Mesenchymal stem cell (in vitro differentiated cells and primary cell): ENCODE data around the gene RAB20.

Source experiments
- DNase-seq: peaks from one replicate; pipeline ENCODE4 v3.0.0-alpha.2; 2013
- H2AFZ ChIP-seq: one replicate; pipeline ENCODE4 v1.6.1; 2013; ENCODE audit warnings: low read depth, mild to moderate bottlenecking, control low read depth, inconsistent platforms, low read length, moderate library complexity
- H2AK5ac ChIP-seq: 2 replicates; pipeline ENCODE4 v1.6.1; 2013; ENCODE audit warnings: low read length, moderate library complexity, mild to moderate bottlenecking, inconsistent platforms; ENCODE audit not compliant: severe bottlenecking
- H2BK120ac ChIP-seq: one replicate; pipeline ENCODE4 v1.6.1; 2013; ENCODE audit warnings: low read depth, mild to moderate bottlenecking, inconsistent platforms, low read length, moderate library complexity
- H2BK12ac ChIP-seq, 2 experiments: one replicate each; pipeline ENCODE4 v1.6.1; 2013; ENCODE audit warnings: inconsistent platforms in 2 of 2, low read length in 2 of 2, mild to moderate bottlenecking in 2 of 2, moderate library complexity in 2 of 2, control low read depth in 1 of 2
- H2BK15ac ChIP-seq: one replicate; pipeline ENCODE4 v1.6.1; 2013; ENCODE audit warnings: mild to moderate bottlenecking, low read depth, inconsistent platforms; ENCODE audit not compliant: poor library complexity, severe bottlenecking
- H2BK5ac ChIP-seq: 2 replicates; pipeline ENCODE4 v1.6.1; 2013; ENCODE audit warnings: low read depth, mild to moderate bottlenecking, low read length, control low read depth, inconsistent platforms; ENCODE audit not compliant: poor library complexity, severe bottlenecking
- H3K14ac ChIP-seq, 2 experiments: one replicate each; pipeline ENCODE4 v1.6.1; 2013; ENCODE audit warnings: inconsistent platforms in 2 of 2, low read length in 2 of 2, control low read depth in 1 of 2, mild to moderate bottlenecking in 1 of 2, moderate library complexity in 1 of 2
- H3K18ac ChIP-seq, 2 experiments: one replicate each; pipeline ENCODE4 v1.6.1; 2013; ENCODE audit warnings: inconsistent platforms in 2 of 2, low read length in 2 of 2, control low read depth in 1 of 2, low read depth in 1 of 2, mild to moderate bottlenecking in 1 of 2
- H3K23ac ChIP-seq, 2 experiments: one replicate each; pipeline ENCODE4 v1.6.1; 2013; ENCODE audit warnings: inconsistent platforms in 2 of 2, low read length in 2 of 2, mild to moderate bottlenecking in 2 of 2, moderate library complexity in 2 of 2, control low read depth in 1 of 2
- H3K27ac ChIP-seq: 2 replicates; pipeline ENCODE4 v1.5.1; 2013; ENCODE audit warnings: mild to moderate bottlenecking, moderate library complexity, low read length, control low read depth, inconsistent platforms; ENCODE audit not compliant: poor library complexity, severe bottlenecking
- H3K27me3 ChIP-seq, 2 experiments: 2 replicates each; pipeline versions ENCODE4 v1.6.1 to v1.7.0; 2013; ENCODE audit warnings: low read length in 2 of 2, mild to moderate bottlenecking in 2 of 2, moderate library complexity in 2 of 2, control low read depth in 1 of 2, inconsistent platforms in 1 of 2; ENCODE audit not compliant: control insufficient read depth in 1 of 2, insufficient read depth in 1 of 2
- H3K36me3 ChIP-seq, 2 experiments: 2 replicates each; pipeline versions ENCODE4 v1.6.1 to v1.7.0; 2013; ENCODE audit warnings: low read length in 2 of 2, control low read depth in 1 of 2, inconsistent platforms in 1 of 2, low read depth in 1 of 2, mild to moderate bottlenecking in 1 of 2; ENCODE audit not compliant: insufficient read depth in 2 of 2, control insufficient read depth in 1 of 2
- H3K4ac ChIP-seq, 2 experiments: one replicate each; pipeline ENCODE4 v1.6.1; 2013; ENCODE audit warnings: inconsistent platforms in 2 of 2, low read length in 2 of 2, mild to moderate bottlenecking in 2 of 2, moderate library complexity in 2 of 2, control low read depth in 1 of 2, low read depth in 1 of 2
- H3K4me1 ChIP-seq: 2 replicates; pipeline ENCODE4 v1.6.1; 2013; ENCODE audit warnings: low read depth, low read length, control low read depth; ENCODE audit not compliant: control insufficient read depth, insufficient read depth
- H3K4me2 ChIP-seq: 2 replicates; pipeline ENCODE4 v1.6.1; 2013; ENCODE audit warnings: low read length, mild to moderate bottlenecking, inconsistent platforms; ENCODE audit not compliant: poor library complexity, severe bottlenecking
- H3K4me3 ChIP-seq, 2 experiments: 2 replicates each; pipeline versions ENCODE4 v1.5.1 to v1.7.0; 2013; ENCODE audit warnings: low read length in 2 of 2, mild to moderate bottlenecking in 2 of 2, control low read depth in 1 of 2, low read depth in 1 of 2; ENCODE audit not compliant: insufficient read depth in 1 of 2
- H3K79me1 ChIP-seq: replicated peaks from 2 replicates; pipeline ENCODE4 v1.6.1; 2013; ENCODE audit warnings: mild to moderate bottlenecking, control low read depth, low read length, inconsistent platforms; ENCODE audit not compliant: poor library complexity, severe bottlenecking
- H3K9ac ChIP-seq: 2 replicates; pipeline ENCODE4 v1.7.0; 2013; ENCODE audit warnings: mild to moderate bottlenecking, low read length, moderate library complexity
- H3K9me3 ChIP-seq: 2 replicates; pipeline ENCODE4 v1.7.0; 2013; ENCODE audit warnings: mild to moderate bottlenecking, low read length; ENCODE audit not compliant: control insufficient read depth
- H4K8ac ChIP-seq: one replicate; pipeline ENCODE4 v1.6.1; 2013; ENCODE audit warnings: inconsistent platforms, mild to moderate bottlenecking, low read length, moderate library complexity
- H4K91ac ChIP-seq: one replicate; pipeline ENCODE4 v1.6.1; 2013; ENCODE audit warnings: mild to moderate bottlenecking, low read length, inconsistent platforms
- WGBS: methylation state at CpG from one replicate; pipeline ENCODE4 v1.1.7; 2013; ENCODE audit warnings: mixed read lengths; 5-methylcytosine and 5-hydroxymethylcytosine counted together

Gene RAB20

DNA sequence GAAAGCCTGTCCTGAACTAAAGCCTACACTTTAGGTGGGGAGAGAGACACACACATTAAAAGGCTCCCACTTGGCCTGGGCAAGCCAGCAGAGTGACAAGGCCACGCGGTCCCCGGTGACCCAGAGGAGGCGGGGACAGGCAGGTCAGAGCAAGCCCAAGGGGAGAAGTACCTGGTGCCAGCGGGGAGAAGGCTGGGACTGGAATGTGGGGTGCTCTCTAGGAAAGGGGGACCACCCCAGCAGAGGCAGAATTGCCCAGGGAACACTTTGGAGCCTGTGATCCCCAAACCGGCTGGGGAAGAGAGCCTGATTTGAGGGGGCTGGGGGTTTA is 82.3 kb downstream of the RAB20 start:
- H4K91ac ChIP-seq: peak overlapping the region; percentile 34
- H3K9ac ChIP-seq: no peak overlapping the region
- no peak overlapping the region for H2BK5ac ChIP-seq
- H2BK15ac ChIP-seq: no peak overlapping the region
- H4K8ac ChIP-seq: peak overlapping the region; percentile 35
- H3K9me3 ChIP-seq: no peaks in the 10 kb centered on the region
- peaks cover 54 to 84% of the 10 kb centered on the region in 2 experiments for H3K36me3 ChIP-seq
- no peak overlapping the region for H3K27ac ChIP-seq
- no peak overlapping the region for H3K4ac ChIP-seq
- no peak overlapping the region for H3K4me2 ChIP-seq
- no peak overlapping the region for H2AFZ ChIP-seq
- H2AK5ac ChIP-seq: no peak overlapping the region
- no peak overlapping the region for H3K23ac ChIP-seq
- DNase-seq: no peak
- peak overlapping the region in 1 of 2 experiments; percentile 1 for H3K18ac ChIP-seq
- H2BK12ac ChIP-seq: no peak overlapping the region
- WGBS: 97% methylated on average over 6 of the region's 6 CpGs
- H3K14ac ChIP-seq: no peak overlapping the region
- H2BK120ac ChIP-seq: no peak overlapping the region
- peaks cover 8% of the 10 kb centered on the region for H3K79me1 ChIP-seq
- H3K27me3 ChIP-seq: no peaks in the 10 kb centered on the region
- peaks cover 9% of the 10 kb centered on the region for H3K4me1 ChIP-seq
- no peak overlapping the region for H3K4me3 ChIP-seq

DNA sequence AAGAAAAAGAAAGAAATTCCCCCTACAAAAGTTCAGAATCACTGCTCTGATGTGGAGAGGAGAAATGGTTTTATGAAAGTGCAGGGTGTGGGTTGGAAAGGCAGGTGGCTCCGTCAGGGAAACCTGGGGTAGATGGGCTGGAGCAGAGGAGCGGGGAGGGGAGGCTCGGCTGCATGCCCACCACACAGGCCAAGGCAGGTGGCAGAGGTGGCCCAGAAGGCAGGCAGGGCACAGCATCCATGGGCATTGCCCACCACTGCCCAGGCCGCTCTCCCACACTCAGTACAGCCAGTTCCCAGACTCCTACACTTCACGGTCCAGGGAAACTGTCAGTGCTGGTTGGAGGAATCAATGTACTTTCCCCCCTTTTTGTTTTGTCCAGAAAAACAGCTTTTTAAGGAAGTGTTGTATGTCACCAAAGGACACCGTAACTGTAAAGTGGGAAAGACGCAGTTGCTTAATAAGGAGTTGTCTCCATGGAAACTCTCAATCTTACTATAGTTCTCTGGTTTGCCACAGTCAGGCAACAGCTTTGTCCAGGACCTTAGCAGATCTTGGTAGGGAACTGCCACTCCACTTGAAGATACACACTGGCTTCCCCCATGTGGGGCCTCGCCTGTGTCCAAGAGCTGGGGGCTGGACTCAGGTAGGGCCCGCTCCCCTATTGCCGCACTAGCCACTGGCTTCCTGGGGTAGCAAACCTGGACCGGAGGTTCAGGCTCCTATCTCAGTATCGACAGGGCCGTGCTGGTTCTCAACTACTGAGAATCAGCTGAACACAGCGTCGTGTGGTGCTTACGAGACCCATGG is 82.9 kb downstream of the RAB20 start:
- H3K9ac ChIP-seq: no peak overlapping the region
- no peak overlapping the region for H3K23ac ChIP-seq
- H4K8ac ChIP-seq: peak overlapping the region; percentile 35
- H3K18ac ChIP-seq: no peak overlapping the region
- H3K79me1 ChIP-seq: peaks cover 8% of the 10 kb centered on the region
- H3K4me3 ChIP-seq: no peak overlapping the region
- no peak overlapping the region for H3K4me2 ChIP-seq
- H3K4me1 ChIP-seq: peaks cover 9% of the 10 kb centered on the region
- H3K14ac ChIP-seq: peak overlapping the region in 1 of 2 experiments; percentile 39
- H2BK120ac ChIP-seq: no peak overlapping the region
- WGBS: 97% methylated on average over 15 of the region's 16 CpGs
- peaks cover 57 to 87% of the 10 kb centered on the region in 2 experiments for H3K36me3 ChIP-seq
- H3K27ac ChIP-seq: no peak overlapping the region
- H2AK5ac ChIP-seq: no peak overlapping the region
- no peaks in the 10 kb centered on the region for H3K9me3 ChIP-seq
- no peaks in the 10 kb centered on the region for H3K27me3 ChIP-seq
- no peak overlapping the region for H2BK5ac ChIP-seq
- H2BK12ac ChIP-seq: no peak overlapping the region
- no peak overlapping the region for H2AFZ ChIP-seq
- DNase-seq: no peak
- no peak overlapping the region for H3K4ac ChIP-seq
- H4K91ac ChIP-seq: no peak overlapping the region
- H2BK15ac ChIP-seq: no peak overlapping the region

- no peak overlapping the region for H2BK12ac ChIP-seq
- no peak overlapping the region for H3K4ac ChIP-seq
- no peak overlapping the region for H2BK120ac ChIP-seq
- H2AFZ ChIP-seq: no peak overlapping the region
- no peak for DNase-seq
- H3K18ac ChIP-seq: no peak overlapping the region
- peaks cover 53 to 86% of the 10 kb centered on the region in 2 experiments for H3K36me3 ChIP-seq
- WGBS: 93% methylated on average over 4 of the region's 4 CpGs
- peaks cover 11% of the 10 kb centered on the region for H3K4me1 ChIP-seq
- peaks cover 9% of the 10 kb centered on the region for H3K79me1 ChIP-seq
- H3K4me2 ChIP-seq: no peak overlapping the region
- no peak overlapping the region for H3K14ac ChIP-seq
- H4K8ac ChIP-seq: no peak overlapping the region
- H3K4me3 ChIP-seq: no peak overlapping the region
- no peak overlapping the region for H2BK15ac ChIP-seq
- no peak overlapping the region for H3K9ac ChIP-seq
- no peak overlapping the region for H3K27ac ChIP-seq
- H3K23ac ChIP-seq: no peak overlapping the region
- no peaks in the 10 kb centered on the region for H3K27me3 ChIP-seq
- no peaks in the 10 kb centered on the region for H3K9me3 ChIP-seq
- no peak overlapping the region for H2AK5ac ChIP-seq
- no peak overlapping the region for H2BK5ac ChIP-seq
- H4K91ac ChIP-seq: no peak overlapping the region
Measured at GRCh38 chr13:110477706-110478245, 83.7 kb downstream of the RAB20 start.

GRCh38 chr13:110476220-110476617 is 85.3 kb downstream of the RAB20 start:
- peaks cover 19% of the 10 kb centered on the region for H3K4me1 ChIP-seq
- WGBS: 97% methylated on average over 11 of the region's 12 CpGs

More at GRCh38 chr13:110476220-110476617, 85.3 kb downstream of the RAB20 start:
- Histone ChIP-seq H2BK120ac (no peak overlapping the region), H3K27ac (no peak overlapping the region), H2BK12ac (no peak overlapping the region), H2AFZ (no peak overlapping the region), H3K79me1 (peaks cover 11% of the 10 kb centered on the region), H4K8ac (no peak overlapping the region), H3K4ac (no peak overlapping the region), H3K27me3 (no peaks in the 10 kb centered on the region), H2AK5ac (no peak overlapping the region), H3K14ac (no peak overlapping the region), H3K18ac (no peak overlapping the region), H2BK15ac (no peak overlapping the region), H3K9me3 (no peaks in the 10 kb centered on the region), H4K91ac (no peak overlapping the region), H2BK5ac (no peak overlapping the region), H3K4me2 (no peak overlapping the region), H3K4me3 (no peak overlapping the region), H3K23ac (no peak overlapping the region), H3K9ac (no peak overlapping the region), H3K36me3 (peaks cover 53 to 79% of the 10 kb centered on the region in 2 experiments)
- DNase-seq: no peak
